Measurements from ENCODE around the gene PKIG. TPM values are rescaled to one million over a fixed set of nuclear protein-coding genes. Genes with fewer than 3 reads are reported as not detected.
A peak's percentile ranks its signal among the peaks of the same experiment; 100 is the strongest.
"Not testable (repeated sequence)": the region's sequence is repeated elsewhere in the genome, so short reads cannot be mapped to it uniquely, and the experiment has no call there.

PKIG gene
- total RNA-seq, 2 experiments from 2014 or later: 2.1 to 2.2 TPM

DNA sequence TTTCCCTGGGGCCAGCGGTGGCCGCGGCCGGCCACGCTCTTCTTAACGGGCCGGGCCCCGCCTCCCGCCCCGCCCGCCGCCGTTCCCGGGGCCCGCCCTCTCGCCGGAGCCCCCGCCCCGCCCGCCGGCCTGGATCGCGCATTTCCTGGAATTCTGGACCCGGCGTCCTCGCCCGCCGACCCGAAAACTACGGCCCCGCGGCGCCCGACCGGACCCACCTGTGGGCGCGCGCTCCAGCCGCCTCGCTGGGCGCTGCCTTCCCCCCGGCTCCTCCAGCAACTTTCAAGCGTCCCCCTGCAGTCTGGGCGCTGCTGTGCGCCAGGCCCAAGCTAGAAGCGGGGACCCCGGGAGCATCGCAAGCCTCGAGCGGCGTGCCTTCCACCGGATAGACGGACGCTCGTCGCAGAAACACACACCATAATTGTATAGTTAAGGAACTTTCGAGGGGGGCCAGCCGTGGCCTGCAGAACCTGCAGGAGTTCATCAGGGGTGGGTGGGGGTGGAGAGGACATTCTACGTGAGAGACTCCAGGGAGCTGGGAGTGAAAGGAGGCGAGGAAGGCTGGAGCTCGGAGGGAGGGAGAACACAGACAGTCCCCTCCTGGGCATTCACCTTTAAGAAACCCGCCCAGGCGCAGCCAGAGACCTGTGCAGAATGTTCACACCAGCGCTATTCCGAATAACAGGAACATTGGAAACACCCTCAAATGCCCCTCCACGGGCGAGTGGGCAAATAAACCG lies 69.5 kb downstream of the PKIG start, which contains the start of gene ADA:
Gene ADA, minus strand, starts transcription at position 16 of the 740 bp plus-strand sequence. CDS start 92 bp downstream, outside the sequence.
- ChIA-PET POLR2A (interaction anchor here (1.1 to 2.1 kb wide), 2 partner anchors 20 to 1194 kb away, joined by 3 to 7 read pairs; partner anchors contain the start of gene SRSF6), CTCF (interaction anchor here (1.1 to 11.1 kb wide), 3 partner anchors 16 to 32 kb away, joined by 3 to 150 read pairs (median 3); no protein-coding TSS in a partner anchor)
- H3K27ac Mint-ChIP-seq: peak within 1 kb of the TSS; percentile 89
- DNase-seq: peak; percentile 67
- peaks cover 53% of the 10 kb centered on the region for H3K4me1 Mint-ChIP-seq (ENCODE audit: low read depth)
- ATAC-seq: peak; percentile 76
- no peaks in the 10 kb centered on the region for H3K9me3 Mint-ChIP-seq (ENCODE audit: insufficient read depth)
- peaks cover 52% of the 10 kb centered on the region for H3K36me3 Mint-ChIP-seq (ENCODE audit: low read depth)
- H3K27me3 Mint-ChIP-seq (ENCODE audit: low read depth): no peaks in the 10 kb centered on the region
- H3K4me3 Mint-ChIP-seq: peak within 1 kb of the TSS; percentile 93

DNA sequence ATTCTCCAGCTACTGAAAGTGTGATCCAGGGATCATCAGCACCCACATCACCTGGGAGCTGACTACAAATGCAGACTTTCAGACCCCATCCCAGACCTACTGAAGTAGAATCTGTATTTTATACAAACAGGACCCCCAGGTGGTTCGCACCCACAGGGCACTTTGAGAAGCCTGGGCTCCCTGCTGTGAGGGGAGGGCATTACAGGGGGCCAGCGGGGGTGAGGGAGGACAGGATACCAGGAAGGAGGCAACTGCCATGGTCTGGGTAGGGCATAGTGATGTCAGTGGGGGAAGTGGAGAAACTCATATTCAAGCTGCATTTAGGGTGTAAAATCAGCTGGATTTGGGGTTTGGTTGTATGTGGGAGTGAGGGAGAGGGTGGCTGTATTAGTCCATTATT lies 71.2 kb downstream of the PKIG start:
- Mint-ChIP-seq H3K4me3 (peak overlapping the region; percentile 56), H3K9me3 (ENCODE audit: insufficient read depth) (no peaks in the 10 kb centered on the region), H3K27ac (no peak overlapping the region), H3K27me3 (ENCODE audit: low read depth) (no peaks in the 10 kb centered on the region), H3K4me1 (ENCODE audit: low read depth) (peaks cover 36% of the 10 kb centered on the region), H3K36me3 (ENCODE audit: low read depth) (peaks cover 48% of the 10 kb centered on the region)
- DNase-seq (no peak), ATAC-seq (no peak)
- CTCF ChIA-PET: interaction anchor here (1.0 to 1.5 kb wide), 2 partner anchors 10 to 29 kb away, joined by 3 to 7 read pairs; no protein-coding TSS in a partner anchor
- POLR2A ChIA-PET: interaction anchor here (0.6 kb wide), 1 partner anchor 9 kb away, joined by 3 read pairs; no protein-coding TSS in a partner anchor

DNA sequence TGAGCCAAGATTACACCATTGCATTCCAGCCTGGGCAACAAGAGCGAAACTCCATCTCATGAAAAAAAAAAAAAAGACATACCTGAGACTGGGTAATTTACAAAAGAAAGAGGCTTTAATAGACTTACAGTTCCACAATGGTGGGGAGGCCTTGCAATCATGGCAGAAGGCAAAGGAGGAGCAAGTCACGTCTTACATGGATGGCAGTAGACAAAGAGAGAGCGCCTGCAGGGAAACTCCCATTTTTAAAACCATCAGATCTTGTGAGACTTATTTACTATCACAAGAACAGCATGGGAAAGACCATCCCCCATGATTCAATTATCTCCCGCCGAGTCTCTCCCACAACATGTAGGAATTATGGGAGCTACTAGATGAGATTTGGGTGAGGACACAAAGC lies 71.8 kb downstream of the PKIG start:
- H3K4me1 Mint-ChIP-seq (ENCODE audit: low read depth): peaks cover 29% of the 10 kb centered on the region
- peaks cover 48% of the 10 kb centered on the region for H3K36me3 Mint-ChIP-seq (ENCODE audit: low read depth)
- H3K4me3 Mint-ChIP-seq; POLR2A ChIA-PET; H3K27me3 Mint-ChIP-seq (ENCODE audit: low read depth); DNase-seq; H3K27ac Mint-ChIP-seq; ATAC-seq; H3K9me3 Mint-ChIP-seq (ENCODE audit: insufficient read depth): not testable (repeated sequence)
- CTCF ChIA-PET: interaction anchor here (1.0 to 1.5 kb wide), 3 partner anchors 10 to 29 kb away, joined by 3 to 7 read pairs (median 3); no protein-coding TSS in a partner anchor

DNA sequence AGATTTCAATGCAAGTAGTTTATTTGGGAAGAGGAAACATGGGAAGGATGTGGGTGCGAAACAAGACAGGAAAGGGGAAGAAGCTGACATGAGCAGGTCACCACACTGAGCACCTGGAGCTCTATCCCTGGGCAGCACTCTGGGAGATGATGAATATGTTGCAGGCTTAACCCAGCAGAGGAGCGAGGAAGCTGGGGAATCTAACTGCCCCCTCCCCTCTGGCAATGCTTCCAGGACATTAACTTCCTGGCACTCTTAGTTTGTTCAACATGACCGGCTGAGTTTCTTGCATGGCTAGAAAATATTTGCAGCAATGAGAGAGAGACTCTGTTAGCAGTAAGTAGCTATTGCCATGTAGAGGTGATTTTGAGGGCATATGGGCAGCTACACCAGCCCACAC lies 74.1 kb downstream of the PKIG start:
- Mint-ChIP-seq H3K9me3 (ENCODE audit: insufficient read depth) (no peaks in the 10 kb centered on the region), H3K27me3 (ENCODE audit: low read depth) (no peaks in the 10 kb centered on the region), H3K4me1 (ENCODE audit: low read depth) (peaks cover 20% of the 10 kb centered on the region), H3K36me3 (ENCODE audit: low read depth) (peaks cover 58% of the 10 kb centered on the region), H3K4me3 (no peak overlapping the region), H3K27ac (no peak overlapping the region)
- ATAC-seq: no peak
- POLR2A ChIA-PET: interaction anchor here (1.1 kb wide), 1 partner anchor 14 kb away, joined by 4 read pairs; no protein-coding TSS in a partner anchor
- CTCF ChIA-PET: interaction anchor here (1.1 to 1.5 kb wide), 5 partner anchors 27 to 439 kb away, joined by 3 to 5 read pairs (median 4); no protein-coding TSS in a partner anchor
- DNase-seq: no peak

DNA sequence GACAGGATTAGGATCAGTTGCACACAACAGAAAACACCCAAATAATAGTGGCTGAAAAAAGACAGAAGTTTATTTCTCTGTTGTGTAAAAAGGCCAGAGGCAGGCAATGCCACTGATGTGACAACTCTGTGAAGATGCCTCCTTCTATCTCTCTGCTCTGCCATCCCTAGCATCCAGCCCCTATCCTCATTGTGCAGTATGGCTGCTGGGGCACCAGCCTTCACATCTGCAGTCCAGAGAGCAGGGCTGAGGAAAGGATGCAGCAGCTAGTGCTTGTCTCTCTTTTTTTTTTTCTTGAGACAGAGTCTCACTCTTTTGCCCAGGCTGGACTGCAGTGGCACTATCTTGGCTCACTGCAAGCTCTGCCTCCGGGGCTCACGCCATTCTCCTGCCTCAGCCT lies 75.5 kb downstream of the PKIG start:
- Mint-ChIP-seq H3K27ac (no peak overlapping the region), H3K36me3 (ENCODE audit: low read depth) (peaks cover 65% of the 10 kb centered on the region), H3K4me3 (no peak overlapping the region), H3K4me1 (ENCODE audit: low read depth) (peaks cover 27% of the 10 kb centered on the region), H3K27me3 (ENCODE audit: low read depth) (no peaks in the 10 kb centered on the region), H3K9me3 (ENCODE audit: insufficient read depth) (no peaks in the 10 kb centered on the region)
- ChIA-PET POLR2A (no interaction called here), CTCF (interaction anchor here (0.8 to 1.4 kb wide), 2 partner anchors 9 to 25 kb away, joined by 3 to 4 read pairs; no protein-coding TSS in a partner anchor)
- DNase-seq: no peak
- no peak for ATAC-seq

DNA sequence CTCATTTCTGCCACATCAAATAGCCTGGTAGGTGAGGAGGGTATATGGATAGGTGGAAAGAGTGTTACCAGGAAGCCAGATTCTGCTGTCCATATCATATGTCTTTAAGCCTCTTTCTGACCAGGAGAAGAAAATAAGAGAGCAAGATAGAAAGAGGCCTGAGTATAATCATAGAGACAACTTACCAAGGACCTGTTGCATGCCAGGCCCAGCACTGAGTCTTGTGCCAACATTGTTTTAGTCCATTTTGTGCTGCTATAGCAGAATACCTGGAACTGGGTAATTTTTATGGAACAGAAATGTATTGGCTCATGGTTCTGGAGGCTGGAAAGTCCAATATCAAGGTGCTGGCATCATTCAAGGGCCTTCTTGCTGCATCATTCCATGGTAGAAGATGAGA lies 76.4 kb downstream of the PKIG start:
- CTCF ChIA-PET: interaction anchor here (0.8 kb wide), 1 partner anchor 8 kb away, joined by 3 read pairs; no protein-coding TSS in a partner anchor
- H3K9me3 Mint-ChIP-seq (ENCODE audit: insufficient read depth): no peaks in the 10 kb centered on the region
- no peak for DNase-seq
- no peak for ATAC-seq
- H3K4me1 Mint-ChIP-seq (ENCODE audit: low read depth): peaks cover 18% of the 10 kb centered on the region
- POLR2A ChIA-PET: interaction anchor here (0.6 kb wide), 1 partner anchor 76 kb away, joined by 4 read pairs; no protein-coding TSS in a partner anchor
- H3K27me3 Mint-ChIP-seq (ENCODE audit: low read depth): no peaks in the 10 kb centered on the region
- no peak overlapping the region for H3K27ac Mint-ChIP-seq
- H3K36me3 Mint-ChIP-seq (ENCODE audit: low read depth): peaks cover 62% of the 10 kb centered on the region
- H3K4me3 Mint-ChIP-seq: no peak overlapping the region

DNA sequence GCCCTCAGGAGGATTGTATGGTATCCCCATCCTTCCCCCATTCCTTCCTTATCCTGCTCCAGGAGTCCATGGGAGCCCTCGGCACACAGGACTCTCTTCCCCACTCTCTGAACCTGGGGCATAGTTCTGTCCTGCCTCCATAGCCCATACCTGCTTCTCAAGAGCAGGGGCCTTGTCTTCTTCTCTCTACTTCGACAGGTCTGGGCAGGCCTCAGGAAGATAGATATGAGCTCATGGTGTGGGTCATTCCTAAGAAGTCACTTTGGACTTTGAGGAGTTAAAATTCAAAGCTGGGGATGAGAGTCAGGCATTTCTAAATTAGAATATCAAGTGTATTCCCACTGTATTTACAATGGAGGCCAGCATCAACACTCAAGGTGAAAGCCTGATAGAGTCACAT lies 77.6 kb downstream of the PKIG start:
- DNase-seq: no peak
- no peak for ATAC-seq
- no peaks in the 10 kb centered on the region for H3K9me3 Mint-ChIP-seq (ENCODE audit: insufficient read depth)
- peaks cover 19% of the 10 kb centered on the region for H3K4me1 Mint-ChIP-seq (ENCODE audit: low read depth)
- H3K27me3 Mint-ChIP-seq (ENCODE audit: low read depth): no peaks in the 10 kb centered on the region
- ChIA-PET CTCF (no interaction called here), POLR2A (no interaction called here)
- H3K4me3 Mint-ChIP-seq: no peak overlapping the region
- no peak overlapping the region for H3K27ac Mint-ChIP-seq
- peaks cover 54% of the 10 kb centered on the region for H3K36me3 Mint-ChIP-seq (ENCODE audit: low read depth)

DNA sequence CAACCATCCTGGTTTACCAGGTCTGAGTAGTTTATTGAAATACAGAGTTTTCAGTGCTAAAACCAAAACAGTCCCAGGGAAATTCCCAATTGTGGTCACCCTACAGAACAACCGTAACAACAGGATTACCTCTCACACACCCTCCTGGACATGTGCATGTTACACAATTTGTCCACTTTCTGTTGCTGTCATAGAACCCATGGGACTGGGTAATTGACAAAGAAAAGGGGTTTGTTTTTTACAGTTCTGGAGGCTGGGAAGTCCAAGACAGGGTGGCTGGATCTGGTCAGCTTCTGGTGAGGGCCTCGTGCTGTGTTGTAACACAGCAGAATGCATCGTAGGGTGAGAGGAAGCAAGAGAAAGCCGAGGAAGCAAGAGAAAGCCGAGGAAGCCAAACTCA lies 78.2 kb downstream of the PKIG start:
- no peak for DNase-seq
- ATAC-seq: no peak
- Mint-ChIP-seq H3K27me3 (ENCODE audit: low read depth) (no peaks in the 10 kb centered on the region), H3K9me3 (ENCODE audit: insufficient read depth) (no peaks in the 10 kb centered on the region), H3K27ac (no peak overlapping the region), H3K4me1 (ENCODE audit: low read depth) (peaks cover 22% of the 10 kb centered on the region), H3K36me3 (ENCODE audit: low read depth) (peaks cover 54% of the 10 kb centered on the region), H3K4me3 (no peak overlapping the region)
- ChIA-PET POLR2A (no interaction called here), CTCF (no interaction called here)

DNA sequence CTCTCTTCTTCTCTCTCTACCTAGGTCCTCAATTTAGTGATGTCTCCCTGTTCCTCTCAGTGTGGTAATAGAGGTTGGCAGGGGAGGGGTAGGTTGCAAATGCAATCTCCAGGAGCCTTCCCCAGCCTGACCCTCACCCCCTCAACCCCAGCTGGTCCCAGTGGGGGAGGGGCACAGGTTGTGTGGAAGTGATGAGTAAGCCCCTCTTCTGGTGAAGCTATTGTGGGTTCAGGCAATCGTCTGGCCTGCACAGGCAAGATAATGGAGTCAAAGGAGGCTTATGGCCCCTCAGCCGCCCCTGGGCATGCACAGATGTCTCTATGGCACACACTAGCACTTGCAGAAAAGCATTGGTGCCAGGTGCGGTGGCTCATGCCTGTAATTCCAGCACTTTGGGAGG lies 79.9 kb downstream of the PKIG start:
- Mint-ChIP-seq H3K36me3 (ENCODE audit: low read depth) (peaks cover 55% of the 10 kb centered on the region), H3K27ac (no peak overlapping the region), H3K4me3 (no peak overlapping the region), H3K9me3 (ENCODE audit: insufficient read depth) (no peaks in the 10 kb centered on the region), H3K4me1 (ENCODE audit: low read depth) (peaks cover 22% of the 10 kb centered on the region), H3K27me3 (ENCODE audit: low read depth) (no peaks in the 10 kb centered on the region)
- ATAC-seq (no peak), DNase-seq (no peak)
- CTCF ChIA-PET: interaction anchor here (1.9 kb wide), 1 partner anchor 21 kb away, joined by 6 read pairs; no protein-coding TSS in a partner anchor
- POLR2A ChIA-PET: interaction anchor here (0.8 kb wide), 1 partner anchor 12 kb away, joined by 3 read pairs; no protein-coding TSS in a partner anchor

DNA sequence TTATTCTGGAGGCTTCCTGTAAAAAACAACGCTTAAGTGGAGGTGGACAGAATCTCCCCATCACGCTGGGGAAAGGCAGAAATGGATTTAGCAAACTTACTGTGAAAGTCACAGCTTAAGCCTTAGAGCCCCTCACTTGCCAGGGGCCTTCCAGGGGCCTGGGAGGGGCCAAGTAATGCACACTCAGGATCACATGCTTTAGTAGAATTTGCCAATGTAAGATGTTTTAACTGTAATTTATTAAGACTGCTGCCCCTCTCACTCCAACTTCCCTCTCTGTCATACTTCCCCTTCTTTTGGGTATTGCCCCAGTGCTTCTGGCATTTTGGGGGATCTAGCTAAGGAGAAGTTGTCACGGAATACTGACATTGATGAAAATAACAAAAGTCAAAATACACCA lies 81.8 kb downstream of the PKIG start:
- no peaks in the 10 kb centered on the region for H3K9me3 Mint-ChIP-seq (ENCODE audit: insufficient read depth)
- peaks cover 44% of the 10 kb centered on the region for H3K36me3 Mint-ChIP-seq (ENCODE audit: low read depth)
- ChIA-PET CTCF (interaction anchor here (1.4 to 1.9 kb wide), 4 partner anchors 9 to 21 kb away, joined by 3 to 6 read pairs (median 4); no protein-coding TSS in a partner anchor), POLR2A (no interaction called here)
- no peak overlapping the region for H3K27ac Mint-ChIP-seq
- H3K4me1 Mint-ChIP-seq (ENCODE audit: low read depth): peaks cover 26% of the 10 kb centered on the region
- H3K4me3 Mint-ChIP-seq: no peak overlapping the region
- no peak for DNase-seq
- H3K27me3 Mint-ChIP-seq (ENCODE audit: low read depth): no peaks in the 10 kb centered on the region
- no peak for ATAC-seq

DNA sequence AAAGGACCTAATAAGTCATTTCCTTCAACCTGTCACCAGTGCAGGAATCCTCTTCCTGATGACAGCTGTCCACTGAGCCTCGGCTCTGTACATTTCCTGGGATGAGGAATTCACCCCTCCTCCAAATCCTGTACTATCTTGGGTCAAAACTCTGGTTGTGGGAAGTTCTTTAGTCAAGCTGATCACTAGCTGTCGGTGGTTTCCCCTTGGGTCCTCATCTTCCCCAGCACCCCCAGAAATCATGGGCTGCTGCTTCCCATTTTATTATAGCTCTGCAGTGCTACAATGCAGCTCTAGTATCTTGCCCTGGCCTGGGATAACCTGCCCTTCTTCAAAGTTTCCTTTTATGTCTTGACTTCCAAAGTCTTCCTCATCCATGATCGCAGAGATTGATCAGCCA lies 83.7 kb downstream of the PKIG start:
- Mint-ChIP-seq H3K9me3 (ENCODE audit: insufficient read depth) (no peaks in the 10 kb centered on the region), H3K4me3 (no peak overlapping the region), H3K4me1 (ENCODE audit: low read depth) (peaks cover 25% of the 10 kb centered on the region), H3K27ac (no peak overlapping the region), H3K36me3 (ENCODE audit: low read depth) (peaks cover 29% of the 10 kb centered on the region), H3K27me3 (ENCODE audit: low read depth) (no peaks in the 10 kb centered on the region)
- ATAC-seq (no peak), DNase-seq (no peak)
- POLR2A ChIA-PET: interaction anchor here (1.1 kb wide), 1 partner anchor 18 kb away, joined by 3 read pairs; no protein-coding TSS in a partner anchor
- CTCF ChIA-PET: interaction anchor here (0.7 to 3.6 kb wide), 4 partner anchors 16 to 1124 kb away, joined by 3 to 16 read pairs (median 7); no protein-coding TSS in a partner anchor
